Measurements from ENCODE around the gene RAN. TPM values are rescaled to one million over a fixed set of nuclear protein-coding genes. Genes with fewer than 3 reads are reported as not detected.
"Not testable (repeated sequence)": the region's sequence is repeated elsewhere in the genome, so short reads cannot be mapped to it uniquely, and the experiment has no call there.

RAN gene
- total RNA-seq, 1 experiment from 2014 or later = 1,467 TPM

GRCh38 chr12:130881548-130881947, 9.7 kb downstream of the RAN start:
- ChIA-PET CTCF (interaction anchor here (0.6 kb wide), 1 partner anchor 49 kb away, joined by 3 read pairs; no protein-coding TSS in a partner anchor), POLR2A (no interaction called here)
- intact Hi-C loops (cut with micrococcal nuclease) = no loop called here
- no peaks in the 10 kb centered on the region for H3K4me1 Mint-ChIP-seq (ENCODE audit: insufficient read depth, unreplicated experiment)
- no peak overlapping the region for H3K27ac Mint-ChIP-seq (ENCODE audit: low read depth, unreplicated experiment)
- no peak overlapping the region for H3K4me3 Mint-ChIP-seq (ENCODE audit: unreplicated experiment)
- H3K36me3 Mint-ChIP-seq (ENCODE audit: insufficient read depth, unreplicated experiment) = peaks cover 23% of the 10 kb centered on the region
- no peaks in the 10 kb centered on the region for H3K9me3 Mint-ChIP-seq (ENCODE audit: unreplicated experiment)
- no peak for TF ChIP-seq CTCF (IDR thresholded peaks at IDR 0.05; ENCODE audit: unreplicated experiment)
- no peak for DNase-seq (ENCODE audit: unreplicated experiment)
- no TSS peak for BruUV-seq (replicated peaks)
- no peaks in the 10 kb centered on the region for H3K27me3 Mint-ChIP-seq (ENCODE audit: insufficient read depth, unreplicated experiment)

GRCh38 chr12:130887190-130887589, 15.3 kb downstream of the RAN start:
- intact Hi-C loops (cut with micrococcal nuclease); H3K4me3 Mint-ChIP-seq (ENCODE audit: unreplicated experiment); BruUV-seq (replicated peaks); H3K36me3 Mint-ChIP-seq (ENCODE audit: insufficient read depth, unreplicated experiment); H3K9me3 Mint-ChIP-seq (ENCODE audit: unreplicated experiment); H3K27ac Mint-ChIP-seq (ENCODE audit: low read depth, unreplicated experiment); DNase-seq (ENCODE audit: unreplicated experiment); H3K4me1 Mint-ChIP-seq (ENCODE audit: insufficient read depth, unreplicated experiment); H3K27me3 Mint-ChIP-seq (ENCODE audit: insufficient read depth, unreplicated experiment); POLR2A ChIA-PET: not testable (repeated sequence)
- CTCF ChIA-PET = interaction anchor here (0.7 kb wide), 1 partner anchor 1079 kb away, joined by 4 read pairs; no protein-coding TSS in a partner anchor

- Mint-ChIP-seq H3K27me3 (ENCODE audit: insufficient read depth, unreplicated experiment) (peaks cover 10% of the 10 kb centered on the region), H3K4me3 (ENCODE audit: unreplicated experiment) (no peak overlapping the region), H3K4me1 (ENCODE audit: insufficient read depth, unreplicated experiment) (no peaks in the 10 kb centered on the region), H3K36me3 (ENCODE audit: insufficient read depth, unreplicated experiment) (no peaks in the 10 kb centered on the region), H3K27ac (ENCODE audit: low read depth, unreplicated experiment) (no peak overlapping the region), H3K9me3 (ENCODE audit: unreplicated experiment) (no peaks in the 10 kb centered on the region)
- BruUV-seq (replicated peaks) = no TSS peak
- intact Hi-C loops (cut with micrococcal nuclease) = no loop called here
- ChIA-PET POLR2A (no interaction called here), CTCF (interaction anchor here (1.1 kb wide), 1 partner anchor 1096 kb away, joined by 3 read pairs; no protein-coding TSS in a partner anchor)
- no peak for DNase-seq (ENCODE audit: unreplicated experiment)
- TF ChIP-seq CTCF (IDR thresholded peaks at IDR 0.05; ENCODE audit: unreplicated experiment) = no peak
Measured at GRCh38 chr12:130904064-130904463, 32.2 kb downstream of the RAN start.

GRCh38 chr12:130904936-130905455, 33.1 kb downstream of the RAN start:
- DNase-seq (ENCODE audit: unreplicated experiment); BruUV-seq (replicated peaks); POLR2A ChIA-PET; CTCF ChIA-PET; H3K4me1 Mint-ChIP-seq (ENCODE audit: insufficient read depth, unreplicated experiment); H3K27ac Mint-ChIP-seq (ENCODE audit: low read depth, unreplicated experiment); H3K36me3 Mint-ChIP-seq (ENCODE audit: insufficient read depth, unreplicated experiment); H3K9me3 Mint-ChIP-seq (ENCODE audit: unreplicated experiment); intact Hi-C loops (cut with micrococcal nuclease); H3K4me3 Mint-ChIP-seq (ENCODE audit: unreplicated experiment): not testable (repeated sequence)
- H3K27me3 Mint-ChIP-seq (ENCODE audit: insufficient read depth, unreplicated experiment) = peaks cover 10% of the 10 kb centered on the region

- no peak for TF ChIP-seq CTCF (IDR thresholded peaks at IDR 0.05; ENCODE audit: unreplicated experiment)
- no peak for DNase-seq (ENCODE audit: unreplicated experiment)
- Mint-ChIP-seq H3K27me3 (ENCODE audit: insufficient read depth, unreplicated experiment) (peaks cover 4% of the 10 kb centered on the region), H3K9me3 (ENCODE audit: unreplicated experiment) (peaks cover 15% of the 10 kb centered on the region), H3K36me3 (ENCODE audit: insufficient read depth, unreplicated experiment) (no peaks in the 10 kb centered on the region), H3K27ac (ENCODE audit: low read depth, unreplicated experiment) (no peak overlapping the region), H3K4me3 (ENCODE audit: unreplicated experiment) (no peak overlapping the region), H3K4me1 (ENCODE audit: insufficient read depth, unreplicated experiment) (no peaks in the 10 kb centered on the region)
- CTCF ChIA-PET = no interaction called here
- no TSS peak for BruUV-seq (replicated peaks)
- intact Hi-C loops (cut with micrococcal nuclease) = no loop called here
- POLR2A ChIA-PET = no interaction called here
Measured at GRCh38 chr12:130909111-130909510, 37.2 kb downstream of the RAN start.
